Natural killer cell (primary cell): ENCODE measurements around the gene CC2D1A. TPM values are rescaled to one million over a fixed set of nuclear protein-coding genes. Genes with fewer than 3 reads are reported as not detected.

Experiments
- ATAC-seq, 3 donors: fragments of 150-1000 bp in 2 of 3; fragments of 200-7000 bp in 1 of 3; cut with Tn5 transposase; 1 replicate in 1 of 3; 2 replicates in 2 of 3; pipeline ENCODE4 v1.10.0; 2021; ENCODE audit warnings: mild to moderate bottlenecking in 2 of 3, moderate library complexity in 2 of 3
- DNase-seq, 2 donors: peaks; one replicate each; pipeline versions ENCODE4 v3.0.0 to v3.0.0-alpha.2; 2013 to 2021; ENCODE audit warnings: mixed read lengths in 1 of 2
- H3K27ac ChIP-seq: one replicate; pipeline ENCODE4 v1.5.1; 2013; ENCODE audit warnings: mild to moderate bottlenecking, low read length
- H3K27me3 ChIP-seq: one replicate; pipeline ENCODE4 v1.6.1; 2013; ENCODE audit warnings: low read length; ENCODE audit not compliant: control insufficient read depth, insufficient read depth
- H3K36me3 ChIP-seq: one replicate; pipeline ENCODE4 v1.6.1; 2013; ENCODE audit warnings: low read length; ENCODE audit not compliant: control insufficient read depth, insufficient read depth
- H3K4me1 ChIP-seq: one replicate; pipeline ENCODE4 v1.6.1; 2013; ENCODE audit warnings: low read length; ENCODE audit not compliant: control insufficient read depth, insufficient read depth
- H3K4me3 ChIP-seq: one replicate; pipeline ENCODE4 v1.5.1; 2013; ENCODE audit warnings: low read length
- H3K9me3 ChIP-seq: one replicate; pipeline ENCODE4 v1.6.1; 2013; ENCODE audit warnings: low read length; ENCODE audit not compliant: control insufficient read depth, insufficient read depth
- H3K27ac Mint-ChIP-seq, 2 donors: one replicate each; pipeline ENCODE4 v1.8.0; 2022; ENCODE audit warnings: mild to moderate bottlenecking in 2 of 2, mixed read lengths in 2 of 2, moderate library complexity in 1 of 2
- H3K27me3 Mint-ChIP-seq, 2 donors: one replicate each; pipeline ENCODE4 v1.8.0; 2022; ENCODE audit warnings: low read depth in 2 of 2, mixed read lengths in 2 of 2
- H3K36me3 Mint-ChIP-seq: one replicate; pipeline ENCODE4 v1.8.0; 2022; ENCODE audit warnings: mixed read lengths
- H3K4me1 Mint-ChIP-seq, 2 donors: one replicate each; pipeline ENCODE4 v1.8.0; 2022; ENCODE audit warnings: mixed read lengths in 2 of 2
- H3K4me3 Mint-ChIP-seq: one replicate; pipeline ENCODE4 v1.8.0; 2022; ENCODE audit warnings: mild to moderate bottlenecking, moderate library complexity, mixed read lengths
- H3K9me3 Mint-ChIP-seq, 2 donors: one replicate each; pipeline ENCODE4 v1.8.0; 2022; ENCODE audit warnings: mixed read lengths in 2 of 2
- WGBS: methylation state at CpG from one replicate; pipeline ENCODE4 v1.1.7; 2013; ENCODE audit warnings: missing lambda C conversion rate; ENCODE audit not compliant: insufficient coverage; 5-methylcytosine and 5-hydroxymethylcytosine counted together
- intact Hi-C: fragments of 100-400 bp; cut with micrococcal nuclease; formaldehyde crosslinking; loops from one replicate; pipeline ENCODE4 v1.14.2; 2022
- total RNA-seq, 4 donors: library from RNA; stranded (reverse); fragments of 120-200 nt in 1 of 4; gene quantifications; one replicate each; pipeline versions ENCODE4 v1.2.3 to v1.2.4, GENCODE V29; 2013 to 2022
- TF ChIP-seq, protein P1 (sequence below): fragments of 200-600 bp; IDR thresholded peaks from one replicate; pipeline ENCODE4 v1.8.0; 2022; ENCODE audit warnings: antibody characterized with exemption

CC2D1A gene
- total RNA-seq, 3 donors from 2014 or later (not counting 1 experiment from before 2014, with no cell fraction given): 42.8 to 49.3 (median 48.4) TPM

DNA sequence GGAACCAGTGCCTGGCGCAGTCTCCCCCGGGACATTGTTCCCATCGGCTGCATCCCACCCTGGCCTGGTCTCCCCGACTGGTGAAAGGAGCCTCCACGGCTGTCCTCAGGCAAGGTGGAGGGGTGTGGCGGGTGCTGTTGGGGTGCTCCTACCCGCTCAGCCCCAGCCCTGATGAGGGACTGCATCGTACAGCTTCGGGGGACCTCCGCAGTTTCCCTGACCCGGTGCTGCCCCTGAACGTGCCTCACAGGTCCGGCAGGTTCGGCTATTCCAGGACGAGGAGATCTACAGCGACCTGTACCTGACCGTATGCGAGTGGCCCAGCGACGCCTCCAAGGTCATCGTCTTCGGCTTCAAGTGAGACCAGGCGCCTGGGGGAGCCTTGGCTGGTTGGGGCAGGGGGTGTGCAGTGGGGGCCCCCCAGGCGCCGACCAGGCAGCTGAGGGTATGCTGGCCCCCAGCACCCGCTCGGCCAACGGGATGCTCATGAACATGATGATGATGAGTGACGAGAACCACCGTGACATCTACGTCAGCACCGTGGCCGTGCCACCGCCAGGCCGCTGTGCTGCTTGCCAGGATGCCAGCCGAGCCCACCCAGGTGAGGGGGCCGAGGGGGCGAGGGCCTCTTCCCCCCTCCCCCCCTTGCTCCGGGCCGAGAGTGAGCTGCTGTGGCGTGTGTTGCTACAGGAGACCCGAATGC is 49.8 kb downstream of the CC2D1A start:
- Mint-ChIP-seq H3K27me3 (no peaks in the 10 kb centered on the region), H3K4me3 (no peak overlapping the region), H3K36me3 (no peaks in the 10 kb centered on the region), H3K9me3 (no peaks in the 10 kb centered on the region), H3K4me1 (peaks cover 7 to 27% of the 10 kb centered on the region in 2 donors), H3K27ac (no peak overlapping the region)
- DNase-seq (no peak), ATAC-seq (no peak)
- TF ChIP-seq, protein P1, sequence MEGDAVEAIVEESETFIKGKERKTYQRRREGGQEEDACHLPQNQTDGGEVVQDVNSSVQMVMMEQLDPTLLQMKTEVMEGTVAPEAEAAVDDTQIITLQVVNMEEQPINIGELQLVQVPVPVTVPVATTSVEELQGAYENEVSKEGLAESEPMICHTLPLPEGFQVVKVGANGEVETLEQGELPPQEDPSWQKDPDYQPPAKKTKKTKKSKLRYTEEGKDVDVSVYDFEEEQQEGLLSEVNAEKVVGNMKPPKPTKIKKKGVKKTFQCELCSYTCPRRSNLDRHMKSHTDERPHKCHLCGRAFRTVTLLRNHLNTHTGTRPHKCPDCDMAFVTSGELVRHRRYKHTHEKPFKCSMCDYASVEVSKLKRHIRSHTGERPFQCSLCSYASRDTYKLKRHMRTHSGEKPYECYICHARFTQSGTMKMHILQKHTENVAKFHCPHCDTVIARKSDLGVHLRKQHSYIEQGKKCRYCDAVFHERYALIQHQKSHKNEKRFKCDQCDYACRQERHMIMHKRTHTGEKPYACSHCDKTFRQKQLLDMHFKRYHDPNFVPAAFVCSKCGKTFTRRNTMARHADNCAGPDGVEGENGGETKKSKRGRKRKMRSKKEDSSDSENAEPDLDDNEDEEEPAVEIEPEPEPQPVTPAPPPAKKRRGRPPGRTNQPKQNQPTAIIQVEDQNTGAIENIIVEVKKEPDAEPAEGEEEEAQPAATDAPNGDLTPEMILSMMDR: no peak
- Histone ChIP-seq H3K4me1 (peaks cover 24% of the 10 kb centered on the region), H3K27ac (no peak overlapping the region), H3K4me3 (no peak overlapping the region), H3K27me3 (no peaks in the 10 kb centered on the region), H3K36me3 (peaks cover 49% of the 10 kb centered on the region), H3K9me3 (no peaks in the 10 kb centered on the region)
- intact Hi-C loops: loop anchor here (10.0 kb wide), 1 partner anchor 71 kb away; no protein-coding TSS in a partner anchor
- WGBS: 97% methylated on average over 42 of the region's 42 CpGs

DNA sequence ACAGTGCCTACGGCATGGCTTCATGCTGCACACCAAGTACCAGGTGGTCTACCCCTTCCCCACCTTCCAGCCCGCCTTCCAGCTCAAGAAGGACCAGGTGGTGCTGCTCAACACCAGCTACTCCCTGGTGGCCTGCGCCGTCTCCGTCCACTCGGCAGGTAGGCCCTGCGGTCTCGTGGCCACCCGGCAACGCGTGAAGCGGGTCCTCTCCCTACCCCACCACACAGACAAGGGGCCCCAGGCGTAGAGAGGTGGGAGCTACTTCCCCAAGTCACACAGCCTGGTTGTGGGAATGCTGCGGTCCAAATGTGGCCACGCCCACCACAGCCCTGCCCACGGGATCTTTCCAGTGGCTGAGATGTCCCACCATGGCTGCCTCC is 50.4 kb downstream of the CC2D1A start:
- intact Hi-C loops: loop anchor here (10.0 kb wide), 1 partner anchor 72 kb away; no protein-coding TSS in a partner anchor
- Mint-ChIP-seq H3K4me3 (no peak overlapping the region), H3K9me3 (no peaks in the 10 kb centered on the region), H3K27me3 (no peaks in the 10 kb centered on the region), H3K36me3 (no peaks in the 10 kb centered on the region), H3K4me1 (peaks cover 7 to 27% of the 10 kb centered on the region in 2 donors), H3K27ac (no peak overlapping the region)
- no peak for ATAC-seq
- TF ChIP-seq, protein P1: no peak
- Histone ChIP-seq H3K27me3 (no peaks in the 10 kb centered on the region), H3K9me3 (no peaks in the 10 kb centered on the region), H3K36me3 (peaks cover 52% of the 10 kb centered on the region), H3K4me3 (no peak overlapping the region), H3K4me1 (peaks cover 24% of the 10 kb centered on the region), H3K27ac (no peak overlapping the region)
- 98% methylated on average over 15 of the region's 16 CpGs for WGBS
- DNase-seq: no peak

DNA sequence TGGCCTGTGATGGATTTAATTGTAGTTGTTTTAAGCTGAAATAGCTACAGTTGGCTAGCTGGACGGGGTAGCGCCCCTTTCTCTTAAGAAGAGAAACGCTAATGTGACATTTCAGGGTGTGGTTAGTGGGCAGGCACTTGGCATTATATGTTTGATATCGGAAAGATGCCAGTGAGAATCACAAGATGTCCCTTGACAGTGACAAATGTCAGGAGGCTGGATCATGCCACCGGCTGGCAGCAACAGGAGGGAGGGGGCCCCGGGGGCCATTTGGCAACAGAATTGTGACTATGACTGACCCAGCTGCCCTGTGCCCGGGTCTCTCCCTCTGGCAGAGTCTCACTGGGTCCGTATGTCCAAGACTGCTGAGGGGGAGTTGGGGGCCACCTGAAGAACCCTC is 51.0 kb downstream of the CC2D1A start:
- DNase-seq (no peak), ATAC-seq (no peak)
- peaks cover 1 to 23% of the 10 kb centered on the region in 2 donors for H3K4me1 Mint-ChIP-seq
- intact Hi-C loops: loop anchor here (10.0 kb wide), 1 partner anchor 72 kb away; no protein-coding TSS in a partner anchor
- no peak overlapping the region for H3K27ac Mint-ChIP-seq
- no peak overlapping the region for H3K27ac ChIP-seq
- no peak overlapping the region for H3K4me3 ChIP-seq
- H3K36me3 Mint-ChIP-seq: no peaks in the 10 kb centered on the region
- no peaks in the 10 kb centered on the region for H3K27me3 Mint-ChIP-seq
- H3K4me1 ChIP-seq: peaks cover 18% of the 10 kb centered on the region
- TF ChIP-seq, protein P1: no peak
- no peaks in the 10 kb centered on the region for H3K27me3 ChIP-seq
- no peaks in the 10 kb centered on the region for H3K9me3 Mint-ChIP-seq
- H3K9me3 ChIP-seq: no peaks in the 10 kb centered on the region
- H3K36me3 ChIP-seq: peaks cover 55% of the 10 kb centered on the region
- WGBS: 93% methylated on average over 8 of the region's 8 CpGs
- H3K4me3 Mint-ChIP-seq: no peak overlapping the region
